ENCODE measurements around the gene NHSL2.
"Not testable (repeated sequence)": the region's sequence is repeated elsewhere in the genome, so short reads cannot be mapped to it uniquely, and the experiment has no call there.

Gene NHSL2

GRCh38 chrX:72142094-72142793 is 231.6 kb downstream of the NHSL2 start:
- H3K9me3 ChIP-seq (ENCODE audit: control insufficient read depth, low read depth, low read length): peaks cover 24% of the 10 kb centered on the region
- no peaks in the 10 kb centered on the region for H3K27me3 ChIP-seq (ENCODE audit: control insufficient read depth, insufficient read depth, low read length)
- H3K36me3 ChIP-seq (ENCODE audit: control insufficient read depth, low read depth, low read length): peaks cover 15% of the 10 kb centered on the region
- no peak overlapping the region for H3K9ac ChIP-seq (ENCODE audit: low read length)
- no peak overlapping the region for H3K27ac ChIP-seq (ENCODE audit: low read length)
- H3K4me3 ChIP-seq (ENCODE audit: low read length): no peak overlapping the region
- H3K4me1 ChIP-seq (ENCODE audit: control insufficient read depth, low read depth, low read length): no peaks in the 10 kb centered on the region

GRCh38 chrX:72142794-72143608 is 232.4 kb downstream of the NHSL2 start:
- Histone ChIP-seq H3K36me3 (ENCODE audit: control insufficient read depth, low read depth, low read length) (peaks cover 15% of the 10 kb centered on the region), H3K9me3 (ENCODE audit: control insufficient read depth, low read depth, low read length) (peaks cover 24% of the 10 kb centered on the region), H3K27ac (ENCODE audit: low read length) (no peak overlapping the region), H3K9ac (ENCODE audit: low read length) (no peak overlapping the region), H3K27me3 (ENCODE audit: control insufficient read depth, insufficient read depth, low read length) (no peaks in the 10 kb centered on the region), H3K4me1 (ENCODE audit: control insufficient read depth, low read depth, low read length) (no peaks in the 10 kb centered on the region), H3K4me3 (ENCODE audit: low read length) (no peak overlapping the region)

GRCh38 chrX:72143609-72143907 is 232.9 kb downstream of the NHSL2 start:
- H3K36me3 ChIP-seq (ENCODE audit: control insufficient read depth, low read depth, low read length): peaks cover 13% of the 10 kb centered on the region
- H3K4me1 ChIP-seq (ENCODE audit: control insufficient read depth, low read depth, low read length): no peaks in the 10 kb centered on the region
- H3K9me3 ChIP-seq (ENCODE audit: control insufficient read depth, low read depth, low read length): peaks cover 24% of the 10 kb centered on the region
- no peak overlapping the region for H3K4me3 ChIP-seq (ENCODE audit: low read length)
- H3K9ac ChIP-seq (ENCODE audit: low read length): no peak overlapping the region
- H3K27me3 ChIP-seq (ENCODE audit: control insufficient read depth, insufficient read depth, low read length): no peaks in the 10 kb centered on the region
- no peak overlapping the region for H3K27ac ChIP-seq (ENCODE audit: low read length)

GRCh38 chrX:72145181-72145580 is 234.5 kb downstream of the NHSL2 start:
- Histone ChIP-seq H3K9me3 (ENCODE audit: control insufficient read depth, low read depth, low read length) (peaks cover 18% of the 10 kb centered on the region), H3K36me3 (ENCODE audit: control insufficient read depth, low read depth, low read length) (peaks cover 8% of the 10 kb centered on the region), H3K9ac (ENCODE audit: low read length) (no peak overlapping the region), H3K27ac (ENCODE audit: low read length) (no peak overlapping the region), H3K4me3 (ENCODE audit: low read length) (no peak overlapping the region), H3K27me3 (ENCODE audit: control insufficient read depth, insufficient read depth, low read length) (no peaks in the 10 kb centered on the region), H3K4me1 (ENCODE audit: control insufficient read depth, low read depth, low read length) (no peaks in the 10 kb centered on the region)

GRCh38 chrX:72146527-72146926 is 235.9 kb downstream of the NHSL2 start:
- H3K4me1 ChIP-seq (ENCODE audit: control insufficient read depth, low read depth, low read length): no peaks in the 10 kb centered on the region
- H3K27me3 ChIP-seq (ENCODE audit: control insufficient read depth, insufficient read depth, low read length): no peaks in the 10 kb centered on the region
- H3K9me3 ChIP-seq (ENCODE audit: control insufficient read depth, low read depth, low read length): peaks cover 19% of the 10 kb centered on the region
- no peak overlapping the region for H3K27ac ChIP-seq (ENCODE audit: low read length)
- H3K4me3 ChIP-seq (ENCODE audit: low read length): no peak overlapping the region
- peaks cover 8% of the 10 kb centered on the region for H3K36me3 ChIP-seq (ENCODE audit: control insufficient read depth, low read depth, low read length)
- no peak overlapping the region for H3K9ac ChIP-seq (ENCODE audit: low read length)

GRCh38 chrX:72158773-72159172 is 248.1 kb downstream of the NHSL2 start:
- no peak overlapping the region for H3K4me3 ChIP-seq (ENCODE audit: low read length)
- no peak overlapping the region for H3K9ac ChIP-seq (ENCODE audit: low read length)
- H3K27ac ChIP-seq (ENCODE audit: low read length): no peak overlapping the region
- no peaks in the 10 kb centered on the region for H3K4me1 ChIP-seq (ENCODE audit: control insufficient read depth, low read depth, low read length)
- H3K9me3 ChIP-seq (ENCODE audit: control insufficient read depth, low read depth, low read length): peaks cover 8% of the 10 kb centered on the region
- no peaks in the 10 kb centered on the region for H3K36me3 ChIP-seq (ENCODE audit: control insufficient read depth, low read depth, low read length)
- no peaks in the 10 kb centered on the region for H3K27me3 ChIP-seq (ENCODE audit: control insufficient read depth, insufficient read depth, low read length)

- H3K36me3 ChIP-seq (ENCODE audit: control insufficient read depth, low read depth, low read length): no peaks in the 10 kb centered on the region
- H3K4me1 ChIP-seq (ENCODE audit: control insufficient read depth, low read depth, low read length): no peaks in the 10 kb centered on the region
- no peak overlapping the region for H3K27ac ChIP-seq (ENCODE audit: low read length)
- H3K9me3 ChIP-seq (ENCODE audit: control insufficient read depth, low read depth, low read length): peaks cover 6% of the 10 kb centered on the region
- H3K9ac ChIP-seq (ENCODE audit: low read length): no peak overlapping the region
- H3K4me3 ChIP-seq (ENCODE audit: low read length): no peak overlapping the region
- no peaks in the 10 kb centered on the region for H3K27me3 ChIP-seq (ENCODE audit: control insufficient read depth, insufficient read depth, low read length)
Measured at GRCh38 chrX:72159769-72160168, 249.1 kb downstream of the NHSL2 start.

GRCh38 chrX:72165551-72165950 is 254.9 kb downstream of the NHSL2 start:
- H3K9me3 ChIP-seq (ENCODE audit: control insufficient read depth, low read depth, low read length): no peaks in the 10 kb centered on the region
- H3K4me1 ChIP-seq (ENCODE audit: control insufficient read depth, low read depth, low read length): no peaks in the 10 kb centered on the region
- H3K4me3 ChIP-seq (ENCODE audit: low read length): no peak overlapping the region
- H3K9ac ChIP-seq (ENCODE audit: low read length): no peak overlapping the region
- no peak overlapping the region for H3K27ac ChIP-seq (ENCODE audit: low read length)
- H3K27me3 ChIP-seq (ENCODE audit: control insufficient read depth, insufficient read depth, low read length): no peaks in the 10 kb centered on the region
- H3K36me3 ChIP-seq (ENCODE audit: control insufficient read depth, low read depth, low read length): no peaks in the 10 kb centered on the region

- no peaks in the 10 kb centered on the region for H3K4me1 ChIP-seq (ENCODE audit: control insufficient read depth, low read depth, low read length)
- peaks cover 3% of the 10 kb centered on the region for H3K9me3 ChIP-seq (ENCODE audit: control insufficient read depth, low read depth, low read length)
- no peak overlapping the region for H3K4me3 ChIP-seq (ENCODE audit: low read length)
- H3K27me3 ChIP-seq (ENCODE audit: control insufficient read depth, insufficient read depth, low read length): no peaks in the 10 kb centered on the region
- no peaks in the 10 kb centered on the region for H3K36me3 ChIP-seq (ENCODE audit: control insufficient read depth, low read depth, low read length)
- H3K9ac ChIP-seq (ENCODE audit: low read length): no peak overlapping the region
- H3K27ac ChIP-seq (ENCODE audit: low read length): no peak overlapping the region
Measured at GRCh38 chrX:72169008-72169728, 258.5 kb downstream of the NHSL2 start.

- H3K27me3 ChIP-seq (ENCODE audit: control insufficient read depth, insufficient read depth, low read length); H3K36me3 ChIP-seq (ENCODE audit: control insufficient read depth, low read depth, low read length); H3K9ac ChIP-seq (ENCODE audit: low read length); H3K4me3 ChIP-seq (ENCODE audit: low read length); H3K4me1 ChIP-seq (ENCODE audit: control insufficient read depth, low read depth, low read length); H3K27ac ChIP-seq (ENCODE audit: low read length): not testable (repeated sequence)
- H3K9me3 ChIP-seq (ENCODE audit: control insufficient read depth, low read depth, low read length): peaks cover 11% of the 10 kb centered on the region
Measured at GRCh38 chrX:72176289-72176688, 265.6 kb downstream of the NHSL2 start.

- no peaks in the 10 kb centered on the region for H3K36me3 ChIP-seq (ENCODE audit: control insufficient read depth, low read depth, low read length)
- H3K9me3 ChIP-seq (ENCODE audit: control insufficient read depth, low read depth, low read length): peaks cover 9% of the 10 kb centered on the region
- no peak overlapping the region for H3K27ac ChIP-seq (ENCODE audit: low read length)
- H3K4me3 ChIP-seq (ENCODE audit: low read length): no peak overlapping the region
- no peaks in the 10 kb centered on the region for H3K27me3 ChIP-seq (ENCODE audit: control insufficient read depth, insufficient read depth, low read length)
- no peaks in the 10 kb centered on the region for H3K4me1 ChIP-seq (ENCODE audit: control insufficient read depth, low read depth, low read length)
- no peak overlapping the region for H3K9ac ChIP-seq (ENCODE audit: low read length)
Measured at GRCh38 chrX:72176981-72177380, 266.3 kb downstream of the NHSL2 start.
